HuH-7 (cell line): ENCODE data around the gene CASZ1.

Source experiments
- DNase-seq: peaks from one replicate; pipeline ENCODE4 v3.0.0; 2011; ENCODE audit warnings: low spot score

The CASZ1 gene

DNA sequence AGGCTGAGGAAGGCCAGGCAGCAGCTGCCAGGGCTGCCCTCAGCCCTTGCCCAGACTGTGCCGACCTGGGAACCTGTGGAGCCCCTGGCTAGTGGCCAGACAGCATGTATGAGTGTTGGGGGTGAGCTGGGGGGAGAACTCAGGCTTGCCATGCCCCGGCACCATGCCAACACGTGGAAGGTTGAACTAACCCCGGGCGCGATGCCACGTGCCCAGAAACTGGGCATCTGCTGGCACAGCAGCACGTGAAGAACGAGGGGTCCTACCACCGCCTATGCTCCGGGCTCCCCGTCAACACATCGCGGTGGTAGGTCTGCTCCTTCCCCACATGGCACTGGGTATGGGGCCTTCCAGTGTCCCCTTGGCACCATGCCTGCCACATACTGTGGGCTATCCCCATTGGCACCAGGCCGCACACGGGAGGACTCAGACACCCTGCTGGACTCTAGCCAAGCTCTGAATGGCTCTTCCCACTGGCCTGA is 68.7 kb downstream of the CASZ1 start:
- DNase-seq = no peak

DNA sequence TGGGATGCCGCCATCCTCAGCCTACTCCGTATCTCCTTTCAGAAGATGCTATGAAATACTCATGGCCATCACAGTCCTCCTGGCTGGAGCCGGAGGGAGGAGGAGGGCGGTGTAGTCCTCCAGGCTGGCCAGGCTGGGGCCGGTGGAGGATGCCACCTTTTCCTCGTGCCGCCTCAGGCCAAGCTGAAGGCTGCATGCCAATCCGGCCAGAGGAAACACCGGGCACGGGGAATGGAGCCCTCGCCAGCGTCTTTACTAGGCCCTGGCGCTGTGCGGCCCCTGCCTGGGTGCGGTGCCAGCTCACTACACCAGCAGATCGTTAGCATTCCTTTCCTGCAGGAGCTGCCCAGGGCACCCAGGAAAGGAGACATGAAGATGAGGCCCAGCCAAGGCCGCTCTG is 70.1 kb downstream of the CASZ1 start:
- no peak for DNase-seq

DNA sequence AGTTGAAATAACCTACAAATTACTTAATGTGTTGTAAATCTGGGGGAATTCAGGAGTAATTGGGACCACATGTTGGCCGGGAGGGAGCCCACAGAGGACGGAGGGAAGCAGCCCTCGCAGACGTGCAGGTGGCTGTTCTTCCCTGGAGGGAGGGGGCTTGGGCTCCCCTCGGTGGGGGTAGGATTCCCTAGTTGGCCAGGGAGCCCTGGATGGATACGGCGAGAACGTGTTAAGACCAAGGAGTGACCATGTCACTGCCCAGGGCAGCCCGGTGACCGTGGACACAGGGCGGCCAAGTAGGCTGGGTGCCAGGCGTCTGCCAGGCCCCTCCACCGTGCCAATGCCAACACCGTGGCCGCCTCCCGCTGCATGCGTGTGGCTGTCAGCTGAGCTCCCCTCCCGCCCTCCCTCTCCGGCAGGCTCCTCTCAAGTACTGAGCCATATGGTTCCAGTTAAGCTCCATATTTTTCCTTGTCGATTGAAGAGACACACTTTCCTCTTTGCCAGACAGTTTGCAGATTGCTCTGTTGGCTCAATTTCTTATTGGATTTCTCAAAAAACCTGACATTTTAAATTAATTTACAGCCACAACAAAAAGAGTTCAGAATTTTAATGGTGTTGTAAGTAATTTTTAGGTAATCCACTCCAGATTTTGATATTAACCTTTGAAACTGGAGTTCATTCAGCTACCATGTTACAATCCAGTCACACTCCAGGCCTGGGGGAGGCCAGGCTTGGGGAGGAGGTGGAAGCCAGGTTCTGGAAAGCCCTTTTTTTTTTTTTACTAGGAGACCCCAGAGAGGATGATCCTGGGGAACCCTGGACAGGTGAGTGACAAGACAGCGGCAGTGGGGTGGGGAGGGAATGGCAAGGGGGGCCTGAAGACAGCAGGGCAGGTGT is 71.2 kb downstream of the CASZ1 start:
- DNase-seq = no peak

DNA sequence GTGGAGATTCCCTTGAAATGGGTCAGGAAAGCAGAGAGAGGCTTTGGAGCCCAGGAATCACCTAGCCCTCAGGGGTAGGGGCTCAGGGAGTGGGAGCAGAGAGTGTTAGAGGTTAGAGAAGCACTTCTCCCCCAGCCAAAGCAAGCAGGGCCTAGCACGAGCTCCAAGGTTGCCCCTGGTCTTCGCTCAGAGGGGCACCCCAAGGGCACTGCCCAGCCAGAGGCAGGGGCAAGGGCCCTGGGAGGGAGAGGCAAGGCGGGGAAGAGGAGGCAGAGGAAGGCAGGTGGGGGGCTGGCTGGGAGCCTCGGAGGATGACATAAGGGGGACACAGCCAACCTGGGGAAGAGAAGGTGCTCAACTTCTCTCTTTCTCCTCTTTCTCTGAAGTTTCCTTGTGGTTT is 71.9 kb downstream of the CASZ1 start:
- DNase-seq = no peak

DNA sequence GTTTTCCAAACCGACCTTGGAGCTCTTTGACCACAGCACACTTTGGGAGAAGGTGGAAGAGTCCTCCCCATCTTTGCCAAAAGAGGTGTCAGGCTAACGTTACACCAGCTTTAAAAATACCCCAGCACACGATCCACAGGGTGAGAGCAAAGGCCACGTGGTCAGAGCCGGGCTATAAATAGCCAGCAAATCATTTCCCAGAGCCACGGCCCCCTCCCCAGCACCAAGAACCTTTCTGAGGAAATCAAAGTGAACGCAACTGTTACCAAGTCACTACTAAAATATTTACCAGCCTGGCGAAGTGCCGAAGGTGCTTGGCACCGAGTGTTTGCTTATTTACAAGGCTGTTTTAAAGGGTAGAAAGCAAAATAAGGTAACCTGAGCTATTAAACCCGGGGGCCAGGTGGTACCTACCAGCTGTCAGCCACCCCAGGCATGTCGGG is 72.4 kb downstream of the CASZ1 start:
- DNase-seq = no peak

DNA sequence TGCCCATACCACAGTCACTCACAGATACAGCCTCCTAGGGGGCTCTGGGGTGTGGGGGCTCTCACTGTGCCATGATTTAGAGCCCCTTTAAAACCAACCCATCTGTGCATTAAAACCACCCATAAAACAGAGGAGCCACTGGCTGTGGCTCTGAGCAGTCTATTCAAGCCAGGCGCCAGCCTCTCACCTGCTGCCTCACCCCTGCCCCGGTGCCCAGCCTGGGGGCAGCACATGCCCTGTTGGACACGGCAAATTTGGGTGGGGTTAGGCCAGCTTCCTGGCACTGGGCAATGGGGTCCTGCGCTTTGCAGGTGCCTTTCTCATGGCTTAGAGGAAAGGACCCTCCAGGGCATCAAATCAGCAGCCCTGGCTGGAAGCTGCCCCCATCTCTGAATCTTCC is 73.1 kb downstream of the CASZ1 start:
- DNase-seq = no peak

DNA sequence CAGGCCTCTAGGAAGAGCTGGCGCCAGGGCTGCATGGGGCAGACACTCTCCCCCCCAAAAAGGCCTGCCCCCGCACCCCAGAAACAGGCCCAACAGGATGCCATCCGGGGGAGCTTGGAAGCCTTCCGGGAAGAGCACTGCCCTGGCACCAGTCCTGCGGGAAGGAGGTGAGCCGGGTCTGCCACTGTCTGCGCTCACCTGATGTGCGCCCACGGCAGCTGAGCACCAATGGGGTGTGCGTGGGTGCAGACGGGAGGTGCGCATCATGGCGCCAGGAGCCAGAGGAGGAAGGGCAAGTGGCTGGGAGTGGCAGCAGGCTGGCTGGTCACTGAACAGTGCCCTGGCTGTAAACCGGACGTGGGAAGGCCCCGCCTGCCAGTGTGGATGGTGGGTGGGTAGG is 73.6 kb downstream of the CASZ1 start:
- no peak for DNase-seq

DNA sequence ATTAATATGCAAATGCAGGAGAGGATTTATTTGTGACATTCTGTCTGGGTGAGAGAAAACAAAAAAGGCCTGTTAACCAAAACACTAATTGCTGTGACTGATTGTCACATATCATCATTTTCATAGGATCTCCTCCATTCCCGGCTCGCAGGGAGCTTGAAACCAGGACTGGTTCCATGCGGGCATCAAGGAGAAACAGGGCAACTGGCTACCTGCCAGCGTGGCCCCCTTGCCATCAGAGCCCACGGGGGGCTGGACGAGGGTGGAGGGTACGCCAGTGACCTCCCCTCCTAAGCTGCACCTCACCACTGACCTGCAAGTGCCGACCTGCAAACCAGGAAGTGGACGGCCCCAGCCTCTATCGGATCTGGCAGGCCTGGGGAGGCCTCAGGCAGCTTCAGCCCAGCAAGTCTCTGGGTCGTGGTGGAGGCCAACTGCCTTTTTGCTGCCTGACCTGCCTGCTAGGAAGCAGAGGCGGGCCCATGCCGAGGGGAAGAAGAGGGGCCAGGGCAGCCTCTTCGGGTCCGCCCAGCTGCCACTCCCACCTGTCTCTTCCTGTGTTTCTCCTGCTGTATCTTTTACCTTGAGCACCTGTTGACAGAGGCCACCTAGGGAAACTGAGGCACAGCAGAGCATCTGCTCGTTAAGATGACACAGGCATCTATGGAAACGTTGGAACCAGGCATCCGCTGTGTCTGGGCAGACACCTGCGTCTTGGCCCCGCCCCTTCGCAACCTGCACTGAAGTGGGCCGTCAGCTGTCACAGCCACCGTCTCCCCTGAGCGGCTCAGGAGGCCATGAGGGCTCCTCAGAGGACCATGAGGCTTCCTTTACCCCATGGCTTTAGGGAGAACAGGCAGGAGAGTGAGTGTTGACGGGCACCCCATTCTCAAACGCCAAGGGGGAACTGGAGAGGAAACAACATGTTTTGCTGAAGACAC is 74.8 kb downstream of the CASZ1 start:
- no peak for DNase-seq

DNA sequence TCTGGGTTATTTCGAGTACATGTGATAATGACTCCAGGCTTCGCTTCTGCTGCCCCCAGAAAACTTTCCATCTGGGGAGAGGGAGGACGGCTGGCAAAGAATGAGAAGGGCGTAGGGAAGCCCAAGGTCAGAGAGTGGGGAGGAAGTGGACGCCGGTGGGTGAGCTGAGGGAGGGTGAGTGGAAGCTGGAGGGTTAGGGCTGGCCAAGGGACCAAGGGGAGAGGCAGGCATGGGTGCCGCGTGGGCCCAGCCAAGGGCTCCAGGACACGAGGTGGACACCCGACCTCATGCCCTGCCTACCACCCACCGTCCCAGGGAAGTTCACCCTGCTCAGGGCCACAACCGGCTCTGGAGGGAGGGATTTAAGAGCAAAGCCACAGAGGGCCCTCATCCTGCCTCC is 75.8 kb downstream of the CASZ1 start:
- DNase-seq = no peak

DNA sequence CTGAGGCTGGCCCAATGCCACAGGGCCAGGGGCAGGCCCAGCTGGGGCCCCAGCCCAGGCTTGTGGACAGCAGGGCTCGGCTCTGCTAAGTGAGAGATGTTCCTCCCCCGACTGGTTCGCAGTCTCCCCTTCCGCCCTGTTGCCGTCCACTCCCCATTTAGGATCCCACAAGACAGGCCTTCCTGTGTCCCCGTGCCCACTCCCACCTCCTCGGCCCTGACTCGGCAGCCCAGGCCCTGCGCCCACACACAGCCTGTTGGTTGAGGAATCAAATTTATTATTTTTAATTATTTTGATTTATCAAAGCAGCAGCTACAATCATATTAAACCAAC is 78.4 kb downstream of the CASZ1 start:
- no peak for DNase-seq

DNA sequence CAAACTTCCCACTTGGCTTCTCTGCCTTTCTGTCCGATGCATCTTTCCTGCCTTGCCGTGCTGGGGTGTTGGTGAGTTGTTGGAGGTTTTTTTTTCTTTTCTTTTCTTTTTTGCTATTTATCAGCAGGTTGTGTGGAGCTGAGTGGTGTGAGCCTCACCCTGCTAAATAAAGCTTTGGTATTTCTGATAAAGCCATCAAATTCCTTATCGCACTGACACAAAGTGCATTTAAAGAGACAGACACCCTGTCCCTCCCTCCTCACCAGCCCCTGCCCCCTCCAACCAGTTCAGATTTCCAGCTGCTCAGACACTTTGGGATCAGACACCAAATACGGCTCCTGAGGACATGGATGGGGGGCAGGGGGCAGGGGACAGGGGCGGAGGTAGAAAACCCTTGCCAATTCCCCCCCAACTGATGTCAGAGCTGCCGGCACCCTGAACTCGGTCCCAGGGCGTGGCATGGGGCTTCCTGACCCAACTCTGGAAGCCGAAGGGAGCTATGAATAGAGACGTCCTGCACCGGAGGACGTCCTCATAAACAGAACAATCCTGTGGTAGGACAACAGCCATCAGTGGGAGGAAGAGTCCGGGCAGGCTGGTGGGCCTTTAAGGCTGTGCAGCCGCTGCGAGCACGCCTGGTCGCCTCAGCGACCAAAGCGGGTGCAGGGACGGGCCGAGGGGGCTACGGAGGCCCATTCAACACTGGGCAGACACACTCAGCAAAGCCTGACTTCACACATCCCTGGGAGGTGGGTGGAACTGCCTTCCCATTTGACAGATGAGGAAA is 79.0 kb downstream of the CASZ1 start:
- DNase-seq = no peak

DNA sequence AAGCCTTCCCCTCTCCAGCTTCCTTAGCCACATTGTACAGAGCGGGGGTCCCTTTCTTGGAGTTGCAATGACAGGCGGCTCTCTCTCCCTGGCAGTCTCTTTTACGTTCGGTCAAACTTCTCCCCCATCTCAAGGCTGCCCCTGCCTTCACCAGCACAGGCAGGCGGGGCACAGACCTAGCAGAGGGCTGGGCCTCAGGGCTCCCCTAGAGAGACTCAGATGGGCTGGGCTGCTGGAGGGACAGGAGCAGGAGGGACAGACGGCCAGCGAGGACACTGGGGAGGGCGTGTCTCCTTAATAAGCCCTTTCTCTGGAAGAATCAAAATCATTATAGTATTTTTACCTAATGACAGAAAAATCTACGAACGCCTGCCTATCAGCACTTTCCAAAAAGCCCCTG is 79.6 kb downstream of the CASZ1 start:
- DNase-seq = no peak

DNA sequence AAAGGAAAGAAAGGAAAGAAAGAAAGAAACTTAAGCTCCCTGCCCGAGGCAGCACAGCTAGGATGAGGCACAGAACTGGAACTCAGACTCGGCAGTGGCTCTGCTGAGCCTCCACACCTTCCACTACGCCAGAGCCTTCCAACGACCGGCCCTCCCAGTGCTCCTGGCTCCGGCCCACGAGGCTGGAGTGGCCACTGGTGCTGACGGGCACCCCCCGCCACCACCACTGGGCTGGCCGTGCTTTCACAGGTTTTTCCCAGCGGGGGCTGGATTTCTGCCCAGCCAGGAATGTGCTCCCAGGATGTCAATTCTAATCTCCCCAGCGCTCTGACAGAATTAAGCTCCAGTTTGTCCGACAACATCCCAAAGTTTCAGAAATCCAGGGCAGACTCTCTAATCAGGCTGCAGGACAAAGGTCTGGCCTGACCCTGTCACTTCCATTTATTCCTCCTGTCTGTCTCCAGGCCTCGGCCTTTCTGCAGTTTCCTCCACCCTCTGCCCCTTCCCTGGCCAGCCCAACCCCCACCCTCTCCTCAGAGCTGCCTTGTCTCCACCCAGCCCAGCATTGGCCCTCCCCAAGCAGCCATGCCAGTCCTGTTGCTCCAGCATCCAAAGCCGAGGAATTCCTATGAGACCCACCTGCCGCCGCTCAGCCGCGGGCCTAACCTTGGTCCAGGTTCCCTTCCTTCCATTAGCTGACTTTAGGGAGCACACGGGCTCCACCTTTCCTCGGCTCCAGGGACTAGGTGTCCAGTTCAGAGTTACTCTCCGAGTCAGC is 81.9 kb downstream of the CASZ1 start:
- no peak for DNase-seq

DNA sequence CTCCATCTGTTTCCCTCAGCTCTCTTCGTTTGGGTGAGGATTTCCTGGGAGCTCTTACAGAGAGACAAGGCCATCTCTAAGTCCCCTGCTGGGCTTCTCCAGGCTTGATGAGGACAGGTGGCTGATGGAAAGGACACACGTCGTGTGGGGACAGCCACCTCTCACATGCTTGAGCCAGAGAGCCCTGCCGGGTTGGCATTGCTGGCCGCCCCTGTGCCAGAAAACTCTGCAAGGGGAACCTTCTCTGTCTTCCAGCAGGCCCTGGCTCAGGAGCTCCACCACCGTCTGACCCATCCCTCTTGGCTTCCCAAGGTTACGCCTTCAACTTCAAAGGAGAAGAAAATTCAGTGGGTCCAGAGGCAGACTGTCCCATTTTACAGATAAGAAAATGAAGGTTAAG is 82.8 kb downstream of the CASZ1 start:
- DNase-seq = no peak

DNA sequence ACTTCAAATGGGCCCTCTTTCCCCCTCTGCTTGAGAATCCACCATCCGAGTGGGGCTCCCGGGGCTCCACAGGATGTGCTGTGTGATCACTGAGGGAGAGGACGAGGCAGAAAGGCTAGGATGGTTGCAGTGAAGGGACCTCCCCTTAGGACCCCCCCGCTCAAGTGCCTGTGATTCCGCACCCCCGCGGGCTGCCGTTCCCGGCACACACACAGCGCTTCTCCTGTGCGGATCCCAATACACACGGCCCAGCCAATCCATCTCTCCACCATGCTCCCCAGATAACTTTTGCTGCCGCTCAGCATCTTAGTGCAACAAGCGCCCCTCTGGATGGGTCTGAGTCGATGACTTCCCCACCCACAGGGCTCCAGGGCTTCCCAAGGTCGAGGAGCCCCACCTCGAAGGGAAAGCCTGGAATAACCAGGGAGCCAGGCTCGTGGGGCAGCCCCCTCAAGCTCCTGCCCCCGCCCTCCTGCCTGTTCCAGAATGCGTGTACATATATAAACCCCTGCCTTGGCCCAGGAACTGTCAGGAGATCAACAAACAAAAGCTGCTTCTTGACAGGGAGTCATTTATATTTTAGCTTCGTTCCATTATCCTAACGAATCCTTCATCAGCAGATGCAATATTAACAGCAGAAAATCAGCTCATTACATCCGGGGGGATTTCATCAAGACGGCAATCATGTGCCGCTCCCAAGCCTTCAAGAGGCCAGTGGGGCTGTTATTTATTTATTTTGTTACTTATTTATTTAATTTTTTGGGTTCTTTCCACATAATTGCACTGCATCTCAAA is 83.7 kb downstream of the CASZ1 start:
- DNase-seq = no peak

DNA sequence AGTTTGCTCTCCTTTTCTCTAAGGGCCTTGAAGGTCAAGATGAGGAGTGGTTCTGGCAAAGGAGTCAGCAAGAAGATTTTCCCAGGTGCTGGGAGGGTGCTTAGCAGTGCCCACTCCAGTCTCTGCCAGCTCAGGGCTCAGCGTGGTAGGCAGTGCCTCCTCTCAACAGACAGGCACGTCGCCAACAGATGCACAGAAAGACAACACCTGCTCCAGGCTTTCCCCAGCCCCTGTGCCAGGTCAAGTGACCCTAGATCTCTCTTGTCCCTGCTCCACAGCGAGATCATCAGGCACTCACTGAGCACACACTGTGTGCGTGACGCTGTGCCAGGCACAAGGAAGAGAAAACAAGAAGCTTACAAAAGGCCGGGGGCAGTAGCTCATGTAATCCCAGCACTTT is 86.0 kb downstream of the CASZ1 start:
- DNase-seq = no peak

DNA sequence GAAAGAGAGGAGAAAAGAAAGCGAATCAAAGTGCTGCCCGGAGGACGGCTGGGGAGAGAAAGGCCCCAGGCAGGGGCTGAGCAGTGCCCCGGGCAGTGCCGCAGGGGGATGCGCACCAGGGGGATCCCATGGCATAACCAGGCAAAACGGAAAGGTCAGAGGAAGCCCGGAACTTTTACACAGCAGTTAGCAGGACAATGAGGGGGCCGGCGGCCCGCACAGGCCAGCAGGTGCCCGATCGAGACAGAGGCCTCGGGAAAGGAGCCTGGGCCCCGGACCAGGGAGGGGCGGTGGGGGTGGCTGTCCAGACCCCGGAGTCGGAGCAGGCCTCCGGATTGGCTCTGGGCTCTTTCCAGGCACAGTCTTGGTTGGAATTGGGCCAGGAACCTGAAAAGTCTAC is 86.8 kb downstream of the CASZ1 start:
- no peak for DNase-seq

DNA sequence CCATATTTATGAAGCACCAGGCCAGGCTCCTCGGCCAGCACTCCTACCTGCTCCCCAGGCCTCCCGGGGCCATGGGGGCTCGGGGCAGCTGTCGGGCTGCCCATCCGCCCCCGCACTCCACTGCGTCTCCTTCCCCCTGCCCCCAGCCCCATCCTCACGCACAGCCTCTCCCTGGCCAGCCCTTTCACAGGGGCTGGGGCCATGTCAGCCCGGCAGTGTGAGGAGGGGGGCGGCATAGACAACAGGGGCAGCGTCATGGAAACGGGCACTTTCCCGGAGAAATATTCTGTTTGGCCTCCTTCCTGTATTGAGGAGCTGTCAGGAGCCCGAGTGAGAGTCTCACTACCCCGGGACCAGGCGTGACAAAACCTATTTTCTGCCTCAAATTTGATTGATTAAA is 87.3 kb downstream of the CASZ1 start:
- no peak for DNase-seq

DNA sequence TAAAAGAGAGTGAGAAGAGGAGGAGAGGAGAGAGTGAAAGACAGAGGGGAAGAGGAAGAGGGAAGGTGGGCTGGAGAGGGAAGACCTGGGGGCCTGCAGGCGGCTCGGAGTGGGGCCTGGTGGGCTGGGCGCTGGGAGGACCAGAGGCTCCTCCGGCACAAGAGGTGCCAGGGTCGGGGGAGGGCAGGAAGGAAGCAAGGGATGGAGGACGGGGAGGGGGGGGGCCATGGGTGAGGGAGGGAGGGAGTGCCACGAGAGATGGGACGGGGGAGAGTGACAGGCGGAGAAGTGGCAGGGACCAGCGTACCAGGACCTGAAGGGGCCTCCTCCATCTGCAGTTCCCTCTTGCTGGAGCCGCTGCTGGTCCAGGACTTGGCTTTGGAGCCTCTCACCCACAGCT is 87.7 kb downstream of the CASZ1 start:
- no peak for DNase-seq

DNA sequence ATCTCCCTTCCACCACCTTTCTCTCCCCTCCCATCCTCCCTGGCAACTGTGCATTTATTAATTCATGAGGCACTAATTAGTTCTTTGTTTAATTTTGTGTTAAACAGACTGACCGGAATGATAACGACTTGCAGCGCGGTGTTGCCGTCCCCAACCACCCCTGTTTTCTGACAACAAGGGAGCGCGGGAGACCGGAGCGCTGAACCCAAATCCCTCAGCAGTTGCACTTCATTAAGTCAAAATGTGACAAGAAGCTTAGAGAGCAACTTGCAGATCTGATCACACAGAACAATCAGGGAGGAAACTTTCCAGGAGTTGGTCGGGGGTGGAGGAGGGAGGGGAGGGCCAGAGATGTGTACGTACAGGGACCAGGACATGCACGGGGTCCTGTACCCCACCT is 89.2 kb downstream of the CASZ1 start:
- no peak for DNase-seq
